Activated naive CD8-positive, alpha-beta T cell treated with anti-CD3 and anti-CD28 coated beads for 36 hours (primary cell): ENCODE results near the gene MEF2C. TPM values are rescaled to one million over a fixed set of nuclear protein-coding genes. Genes with fewer than 3 reads are reported as not detected.

Experiments
- DNase-seq: peaks from one replicate; pipeline ENCODE4 v3.0.0; 2021
- H3K27ac Mint-ChIP-seq: one replicate; pipeline ENCODE4 v1.8.0; 2022; ENCODE audit warnings: mild to moderate bottlenecking, moderate library complexity, mixed read lengths
- H3K27me3 Mint-ChIP-seq: one replicate; pipeline ENCODE4 v1.8.0; 2022; ENCODE audit warnings: mild to moderate bottlenecking, mixed read lengths
- H3K36me3 Mint-ChIP-seq: one replicate; pipeline ENCODE4 v1.8.0; 2021; ENCODE audit warnings: mild to moderate bottlenecking, mixed read lengths
- H3K4me1 Mint-ChIP-seq: one replicate; pipeline ENCODE4 v1.8.0; 2021; ENCODE audit warnings: mixed read lengths
- H3K4me3 Mint-ChIP-seq: one replicate; pipeline ENCODE4 v1.8.0; 2022; ENCODE audit warnings: mild to moderate bottlenecking, moderate library complexity, mixed read lengths
- H3K9me3 Mint-ChIP-seq: one replicate; pipeline ENCODE4 v1.8.0; 2022; ENCODE audit warnings: mixed read lengths
- total RNA-seq, 2 experiments: library from RNA; stranded (reverse); gene quantifications; one replicate each; pipeline ENCODE4 v1.2.3, GENCODE V29; 2021

Gene MEF2C
- total RNA-seq, 2 experiments from 2014 or later, result 1.5 to 2.1 TPM

DNA sequence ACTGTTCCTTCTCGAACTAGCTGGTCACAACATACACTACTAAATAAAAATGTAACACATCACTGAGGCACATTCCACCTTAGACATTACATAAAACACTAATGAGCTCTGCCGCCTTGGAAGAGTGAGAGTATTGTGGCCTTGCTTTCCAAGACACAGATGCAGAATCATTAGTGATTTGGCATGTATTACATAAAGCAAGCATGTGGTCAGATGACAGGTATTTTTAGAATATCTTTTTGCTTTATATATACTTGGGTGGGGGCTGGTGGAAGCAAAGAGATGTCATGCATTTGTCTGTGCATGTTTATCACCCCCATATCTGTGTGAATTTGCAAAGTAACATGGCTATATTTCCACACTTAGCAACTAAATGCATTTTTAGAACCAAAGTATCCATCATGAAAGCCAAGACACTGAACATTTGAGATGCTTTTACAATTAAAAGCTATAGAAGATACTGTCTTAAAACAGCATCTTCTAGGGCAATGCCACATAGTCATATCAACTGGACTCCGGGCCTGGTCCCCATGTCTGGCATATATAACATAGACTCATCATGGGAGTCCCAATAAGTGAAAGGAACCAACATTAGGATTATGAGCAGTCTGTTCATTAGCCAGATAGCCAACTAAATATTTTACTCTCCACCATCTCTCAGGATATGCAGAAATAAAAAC is 213.5 kb downstream of the MEF2C start:
- DNase-seq, result no peak
- peaks cover 11% of the 10 kb centered on the region for H3K9me3 Mint-ChIP-seq
- no peak overlapping the region for H3K27ac Mint-ChIP-seq
- H3K36me3 Mint-ChIP-seq, result peaks cover 10% of the 10 kb centered on the region
- H3K27me3 Mint-ChIP-seq, result peaks cover 96% of the 10 kb centered on the region
- peaks cover 35% of the 10 kb centered on the region for H3K4me1 Mint-ChIP-seq
- H3K4me3 Mint-ChIP-seq, result no peak overlapping the region

DNA sequence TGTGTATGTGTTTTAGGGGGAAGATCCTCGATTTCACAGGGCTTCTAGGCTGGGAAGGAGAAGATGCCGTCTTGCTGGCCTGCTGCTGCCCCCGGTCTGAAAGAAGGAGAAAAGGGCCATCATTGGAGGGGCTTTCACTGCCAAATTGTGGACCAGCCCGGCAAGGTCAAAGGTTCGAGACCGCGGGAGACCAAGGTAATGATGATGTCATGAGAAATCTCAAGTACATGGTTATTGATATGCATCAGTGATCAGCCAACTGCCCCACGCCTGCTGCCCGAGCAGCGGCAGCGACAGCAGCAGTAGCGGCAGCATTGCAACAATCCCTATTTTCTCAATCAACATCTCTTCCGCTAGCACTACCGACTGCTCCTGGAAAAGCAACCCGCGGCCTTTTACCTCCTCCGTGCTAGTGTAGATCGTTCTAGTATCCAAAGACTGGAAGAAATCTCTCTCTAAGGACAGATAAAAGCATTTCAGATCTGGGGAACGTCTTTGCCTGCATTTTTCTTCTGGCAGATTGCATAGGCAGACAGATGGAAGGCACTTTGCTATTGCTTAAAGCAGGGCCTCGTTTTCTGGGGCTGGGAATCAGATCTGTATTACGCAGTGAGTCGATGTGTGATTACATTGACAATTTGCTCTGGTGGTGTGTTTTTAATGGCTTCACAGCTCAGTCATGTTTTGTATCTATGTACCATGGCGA is 215.3 kb downstream of the MEF2C start:
- Mint-ChIP-seq H3K9me3 (peaks cover 9% of the 10 kb centered on the region), H3K27ac (no peak overlapping the region), H3K4me3 (peak overlapping the region; percentile 6), H3K27me3 (peaks cover 95% of the 10 kb centered on the region), H3K4me1 (peaks cover 31% of the 10 kb centered on the region), H3K36me3 (peaks cover 5% of the 10 kb centered on the region)
- no peak for DNase-seq
